ENCODE results near the gene TBC1D21.
A peak's percentile ranks its signal among the peaks of the same experiment; 100 is the strongest.

The TBC1D21 gene

DNA sequence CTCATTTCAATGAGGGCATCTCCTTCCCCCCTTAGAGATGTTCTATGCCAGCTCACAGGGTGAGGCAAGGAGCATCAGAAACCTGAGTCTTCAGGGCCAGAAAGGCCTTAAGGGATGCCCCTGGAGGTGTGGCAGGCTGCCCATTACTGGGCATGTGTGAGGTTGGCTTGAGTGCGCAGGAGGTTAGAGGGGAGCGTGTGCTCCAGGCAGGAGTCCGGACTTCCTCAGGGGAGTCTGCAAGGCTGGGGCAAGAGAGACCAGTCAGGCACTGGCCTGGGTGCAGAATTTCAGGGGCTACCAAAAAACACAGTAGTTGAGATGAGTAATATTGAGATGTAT, 54.8 kb downstream of the TBC1D21 start:
- H3K9ac ChIP-seq (ENCODE audit: low read depth, low read length, poor library complexity, severe bottlenecking), result no peak overlapping the region
- H3K27me3 ChIP-seq (ENCODE audit: insufficient read depth, low read length, poor library complexity, severe bottlenecking), result no peaks in the 10 kb centered on the region
- no peaks in the 10 kb centered on the region for H3K9me2 ChIP-seq (replicated peaks; ENCODE audit: low read depth, low read length)
- no peaks in the 10 kb centered on the region for H3K9me3 ChIP-seq (ENCODE audit: insufficient read depth, low read depth, low read length)
- H2AFZ ChIP-seq (ENCODE audit: low read length), result no peak overlapping the region
- H3K4me1 ChIP-seq (ENCODE audit: insufficient read depth, low read length, poor library complexity, severe bottlenecking), result peaks cover 61% of the 10 kb centered on the region
- no peaks in the 10 kb centered on the region for H4K20me1 ChIP-seq (ENCODE audit: insufficient read depth, low read length, poor library complexity, severe bottlenecking)
- no peaks in the 10 kb centered on the region for H3K79me2 ChIP-seq (ENCODE audit: insufficient read depth, low read length)
- no peak overlapping the region for H3K4me2 ChIP-seq (ENCODE audit: low read depth, low read length, poor library complexity, severe bottlenecking)
- no peaks in the 10 kb centered on the region for H3K36me3 ChIP-seq (ENCODE audit: insufficient read depth, low read length)
- TF ChIP-seq EZH2phosphoT487 (IDR thresholded peaks at IDR 0.05; ENCODE audit: borderline replicate concordance), result no peak
- TF ChIP-seq, protein P1, sequence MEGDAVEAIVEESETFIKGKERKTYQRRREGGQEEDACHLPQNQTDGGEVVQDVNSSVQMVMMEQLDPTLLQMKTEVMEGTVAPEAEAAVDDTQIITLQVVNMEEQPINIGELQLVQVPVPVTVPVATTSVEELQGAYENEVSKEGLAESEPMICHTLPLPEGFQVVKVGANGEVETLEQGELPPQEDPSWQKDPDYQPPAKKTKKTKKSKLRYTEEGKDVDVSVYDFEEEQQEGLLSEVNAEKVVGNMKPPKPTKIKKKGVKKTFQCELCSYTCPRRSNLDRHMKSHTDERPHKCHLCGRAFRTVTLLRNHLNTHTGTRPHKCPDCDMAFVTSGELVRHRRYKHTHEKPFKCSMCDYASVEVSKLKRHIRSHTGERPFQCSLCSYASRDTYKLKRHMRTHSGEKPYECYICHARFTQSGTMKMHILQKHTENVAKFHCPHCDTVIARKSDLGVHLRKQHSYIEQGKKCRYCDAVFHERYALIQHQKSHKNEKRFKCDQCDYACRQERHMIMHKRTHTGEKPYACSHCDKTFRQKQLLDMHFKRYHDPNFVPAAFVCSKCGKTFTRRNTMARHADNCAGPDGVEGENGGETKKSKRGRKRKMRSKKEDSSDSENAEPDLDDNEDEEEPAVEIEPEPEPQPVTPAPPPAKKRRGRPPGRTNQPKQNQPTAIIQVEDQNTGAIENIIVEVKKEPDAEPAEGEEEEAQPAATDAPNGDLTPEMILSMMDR (conservative IDR thresholded peaks at IDR 0.05; ENCODE audit: low read length), result no peak
- H3K4me3 ChIP-seq (ENCODE audit: low read length, poor library complexity, severe bottlenecking), result no peak overlapping the region
- H3F3A ChIP-seq (ENCODE audit: low read depth), result no peaks in the 10 kb centered on the region

DNA sequence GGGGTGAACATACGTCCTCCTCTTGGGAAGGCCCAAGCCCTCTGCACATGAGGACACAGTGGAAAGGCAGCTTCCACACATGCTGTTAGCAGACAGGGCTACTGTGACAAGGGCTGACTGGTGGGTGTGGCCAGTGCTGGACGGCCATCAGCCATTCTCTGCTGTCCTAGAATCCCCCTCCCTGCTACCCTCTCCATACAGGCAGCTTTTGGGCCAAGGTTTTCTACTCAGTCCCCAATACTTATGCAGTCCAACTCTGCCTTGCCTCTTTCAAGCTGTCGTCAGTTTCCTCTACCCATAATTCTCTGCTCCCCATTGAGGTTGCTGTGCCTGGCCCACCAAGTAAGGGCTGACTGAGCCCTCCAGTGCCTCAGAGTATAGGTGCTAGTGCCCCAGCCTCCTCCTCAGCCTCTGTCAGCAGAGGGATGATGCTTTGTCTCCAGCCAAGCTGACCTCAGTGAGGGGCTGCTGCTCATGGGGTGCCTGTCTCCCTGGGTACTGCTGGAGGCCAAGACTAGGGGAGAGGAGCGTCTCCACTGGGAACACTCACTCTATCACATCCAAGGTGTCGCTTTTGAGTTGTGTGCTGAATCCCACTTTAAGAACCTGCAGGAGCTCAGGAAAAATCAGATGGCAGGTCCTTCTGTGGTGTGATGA, 55.7 kb downstream of the TBC1D21 start:
- no peaks in the 10 kb centered on the region for H3K79me2 ChIP-seq (ENCODE audit: insufficient read depth, low read length)
- no peak overlapping the region for H3K4me2 ChIP-seq (ENCODE audit: low read depth, low read length, poor library complexity, severe bottlenecking)
- H3K36me3 ChIP-seq (ENCODE audit: insufficient read depth, low read length), result no peaks in the 10 kb centered on the region
- TF ChIP-seq, protein P1 (conservative IDR thresholded peaks at IDR 0.05; ENCODE audit: low read length), result no peak
- no peak for TF ChIP-seq EZH2phosphoT487 (IDR thresholded peaks at IDR 0.05; ENCODE audit: borderline replicate concordance)
- no peaks in the 10 kb centered on the region for H3K27me3 ChIP-seq (ENCODE audit: insufficient read depth, low read length, poor library complexity, severe bottlenecking)
- H3K4me3 ChIP-seq (ENCODE audit: low read length, poor library complexity, severe bottlenecking), result no peak overlapping the region
- H2AFZ ChIP-seq (ENCODE audit: low read length), result peak overlapping the region; percentile 73
- no peaks in the 10 kb centered on the region for H3K9me3 ChIP-seq (ENCODE audit: insufficient read depth, low read depth, low read length)
- H3K9ac ChIP-seq (ENCODE audit: low read depth, low read length, poor library complexity, severe bottlenecking), result no peak overlapping the region
- H3K4me1 ChIP-seq (ENCODE audit: insufficient read depth, low read length, poor library complexity, severe bottlenecking), result peaks cover 61% of the 10 kb centered on the region
- no peaks in the 10 kb centered on the region for H3K9me2 ChIP-seq (replicated peaks; ENCODE audit: low read depth, low read length)
- H3F3A ChIP-seq (ENCODE audit: low read depth), result no peaks in the 10 kb centered on the region; the same call in 1 of the 2 replicates
- H4K20me1 ChIP-seq (ENCODE audit: insufficient read depth, low read length, poor library complexity, severe bottlenecking), result no peaks in the 10 kb centered on the region

DNA sequence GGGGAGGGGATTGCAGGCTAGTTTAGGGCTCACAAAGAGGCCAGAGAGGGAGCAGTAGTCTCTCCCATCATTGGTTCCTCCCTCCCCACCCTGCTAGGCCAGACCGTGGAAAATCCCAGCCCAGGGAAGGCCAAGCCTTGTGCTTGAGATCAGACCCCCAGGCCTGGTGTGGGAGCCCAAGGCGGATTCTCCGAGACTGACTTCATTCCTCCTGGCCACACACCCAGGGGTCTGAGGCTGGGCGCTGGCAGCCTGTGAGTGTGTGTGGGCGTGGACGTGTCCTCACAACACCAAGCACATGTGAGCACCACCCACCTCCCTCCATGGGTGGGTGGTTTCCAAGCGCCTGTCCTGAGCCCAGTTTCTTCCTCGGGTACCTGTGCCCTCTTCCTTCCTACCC, 57.0 kb downstream of the TBC1D21 start:
- H3K36me3 ChIP-seq (ENCODE audit: insufficient read depth, low read length), result no peaks in the 10 kb centered on the region
- no peak overlapping the region for H2AFZ ChIP-seq (ENCODE audit: low read length)
- no peak overlapping the region for H3K4me3 ChIP-seq (ENCODE audit: low read length, poor library complexity, severe bottlenecking)
- H3K79me2 ChIP-seq (ENCODE audit: insufficient read depth, low read length), result no peaks in the 10 kb centered on the region
- H4K20me1 ChIP-seq (ENCODE audit: insufficient read depth, low read length, poor library complexity, severe bottlenecking), result no peaks in the 10 kb centered on the region
- TF ChIP-seq EZH2phosphoT487 (IDR thresholded peaks at IDR 0.05; ENCODE audit: borderline replicate concordance), result no peak
- TF ChIP-seq, protein P1 (conservative IDR thresholded peaks at IDR 0.05; ENCODE audit: low read length), result no peak
- H3K27me3 ChIP-seq (ENCODE audit: insufficient read depth, low read length, poor library complexity, severe bottlenecking), result no peaks in the 10 kb centered on the region
- H3K4me1 ChIP-seq (ENCODE audit: insufficient read depth, low read length, poor library complexity, severe bottlenecking), result peaks cover 65% of the 10 kb centered on the region
- no peaks in the 10 kb centered on the region for H3K9me2 ChIP-seq (replicated peaks; ENCODE audit: low read depth, low read length)
- no peak overlapping the region for H3K4me2 ChIP-seq (ENCODE audit: low read depth, low read length, poor library complexity, severe bottlenecking)
- H3K9me3 ChIP-seq (ENCODE audit: insufficient read depth, low read depth, low read length), result no peaks in the 10 kb centered on the region
- no peak overlapping the region for H3K9ac ChIP-seq (ENCODE audit: low read depth, low read length, poor library complexity, severe bottlenecking)
- H3F3A ChIP-seq (ENCODE audit: low read depth), result peaks cover 5% of the 10 kb centered on the region; the same call in 1 of the 2 replicates
